T-helper 2 cell (primary cell): Measurements from ENCODE around the gene COG5.
"Not testable (repeated sequence)": the region's sequence is repeated elsewhere in the genome, so short reads cannot be mapped to it uniquely, and the experiment has no call there.

Experiments
- DNase-seq, 5 experiments: peaks; one replicate each; pipeline versions ENCODE4 v3.0.0 to v3.0.0-alpha.2; 2012 to 2022

COG5 gene

DNA sequence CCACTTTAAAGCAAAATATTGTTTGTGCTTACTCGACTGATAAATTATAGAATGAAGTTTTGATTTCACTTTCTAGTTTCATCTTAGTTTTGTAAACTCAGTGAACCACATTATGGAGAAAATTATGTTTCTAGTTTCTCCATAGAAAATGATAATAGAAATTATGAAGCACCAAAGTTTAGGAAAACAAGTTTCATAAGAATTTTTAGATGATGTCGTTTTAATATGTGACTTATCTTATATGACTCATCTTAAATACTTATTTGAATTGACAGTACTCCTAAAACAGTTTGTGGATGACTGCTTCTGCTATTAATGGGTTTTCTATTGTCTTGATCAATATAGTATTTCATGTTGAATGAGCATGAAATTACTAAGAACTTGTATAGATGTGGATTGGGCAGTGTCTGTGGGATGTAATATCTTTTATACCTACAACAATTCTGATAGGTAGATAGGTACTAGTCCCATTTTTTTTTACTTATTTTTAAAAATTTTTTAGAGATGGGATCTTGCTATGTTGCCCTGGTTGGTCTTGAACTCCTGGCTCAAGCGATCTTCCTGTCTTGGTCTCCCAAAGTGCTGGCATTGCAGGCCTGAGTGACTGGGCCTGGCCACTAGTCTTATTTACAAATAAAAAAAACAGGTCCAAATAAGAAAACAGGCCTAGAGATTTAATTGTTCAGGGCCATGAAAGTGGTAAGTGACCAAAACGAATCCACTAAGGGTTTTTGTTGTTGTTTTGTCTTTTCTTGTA lies 391.3 kb downstream of the COG5 start:
- DNase-seq: no peak

GRCh38 chr7:107171496-107171895 lies 392.2 kb downstream of the COG5 start:
- DNase-seq: no peak

DNA sequence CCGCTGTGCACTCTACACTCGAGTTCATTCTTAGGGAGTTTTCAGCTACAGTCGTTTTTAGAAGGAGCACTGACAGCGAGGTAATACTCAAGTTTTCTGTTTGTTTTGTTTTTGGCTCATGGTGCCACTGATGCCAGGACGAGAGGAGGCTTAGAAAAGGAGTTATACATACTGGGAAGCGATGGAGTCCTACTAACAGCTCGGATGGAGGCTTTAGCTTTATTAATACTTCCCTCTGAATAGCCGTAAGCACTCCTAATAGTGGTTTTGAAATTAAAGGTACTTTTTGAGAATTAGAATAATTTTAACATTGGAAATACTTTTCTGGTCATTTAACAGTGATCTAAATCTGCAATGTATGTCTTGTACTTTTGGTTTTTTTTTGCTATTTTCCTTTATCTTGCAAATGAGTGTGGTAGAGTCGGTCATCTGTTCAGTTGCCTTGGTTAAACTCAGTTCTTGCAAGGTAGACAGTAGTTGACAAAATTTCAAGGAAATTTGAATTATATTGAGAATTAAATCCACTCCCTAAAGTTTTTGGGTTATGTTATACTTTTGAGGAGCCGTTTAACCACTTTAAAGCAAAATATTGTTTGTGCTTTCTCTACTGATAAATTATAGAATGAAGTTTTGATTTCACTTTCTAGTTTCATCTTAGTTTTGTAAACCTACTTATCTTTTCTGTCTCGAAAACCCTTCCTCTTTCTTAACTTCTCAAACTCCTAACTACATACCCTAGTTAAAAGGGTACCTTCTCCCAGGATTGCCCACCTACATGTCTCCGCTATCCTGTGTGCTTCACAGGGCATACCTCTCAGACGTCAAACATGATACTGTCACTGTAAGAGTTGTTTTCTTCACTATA lies 393.4 kb downstream of the COG5 start:
- no peak for DNase-seq

DNA sequence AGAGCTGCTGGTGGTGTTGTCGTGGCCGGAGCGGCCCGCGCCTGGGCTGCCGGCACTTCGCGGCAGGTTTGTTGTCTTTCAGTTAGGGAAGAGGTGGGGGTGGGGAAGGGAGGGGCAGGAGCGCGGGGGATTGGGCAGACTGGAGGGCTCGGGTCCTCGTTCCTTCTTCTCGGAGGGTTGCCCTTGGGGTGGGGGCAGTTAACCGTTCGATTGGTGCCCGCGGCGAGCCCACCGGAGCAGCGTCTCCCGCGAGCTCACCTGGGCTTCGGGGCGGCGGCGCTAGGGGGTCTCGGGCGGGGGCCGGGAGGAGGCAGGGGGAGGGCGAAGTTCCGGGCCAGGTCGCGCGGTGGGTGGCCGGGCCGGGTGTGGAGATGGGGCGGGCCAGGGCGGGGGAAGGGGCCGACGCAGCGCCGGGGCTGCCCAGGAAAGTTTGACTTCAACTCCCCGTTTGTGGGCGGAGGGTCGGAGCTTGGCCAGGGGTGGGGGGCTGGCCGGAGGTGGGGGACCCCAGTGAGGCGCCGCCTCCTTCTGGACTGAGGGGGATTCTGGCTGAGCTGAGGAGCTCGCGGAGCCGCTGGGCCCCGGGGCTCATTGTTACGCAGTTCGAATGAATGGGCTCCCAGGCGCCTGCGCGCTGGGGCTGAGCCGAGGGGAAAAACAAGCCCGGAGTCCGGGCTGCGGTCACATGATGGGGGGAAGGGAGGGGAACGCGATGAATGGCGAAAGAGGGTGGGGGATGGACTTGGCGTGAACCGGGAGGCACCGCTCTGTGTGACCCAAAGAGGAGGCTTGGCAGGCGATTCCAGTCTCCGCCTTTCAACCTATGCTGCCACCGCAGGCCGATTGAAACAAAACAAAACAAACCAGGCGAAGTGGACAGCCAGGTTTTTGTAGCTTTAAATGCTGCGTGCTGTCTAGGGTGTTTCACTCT lies 394.3 kb downstream of the COG5 start:
- peak; percentile 69 to 88 (median 78) for DNase-seq

- peak; percentile 86 to 100 (median 98) for DNase-seq
Measured at GRCh38 chr7:107168233-107169119, 395.2 kb downstream of the COG5 start, which contains the start of gene HBP1. Gene HBP1, plus strand, starts transcription at chr7:107169003. Its CDS starts 10,891 bp downstream, at chr7:107179894.

- DNase-seq: peak in 4 of 5 experiments; percentile 32 to 87 (median 60)
Measured at GRCh38 chr7:107167483-107168232, 396.1 kb downstream of the COG5 start.

DNA sequence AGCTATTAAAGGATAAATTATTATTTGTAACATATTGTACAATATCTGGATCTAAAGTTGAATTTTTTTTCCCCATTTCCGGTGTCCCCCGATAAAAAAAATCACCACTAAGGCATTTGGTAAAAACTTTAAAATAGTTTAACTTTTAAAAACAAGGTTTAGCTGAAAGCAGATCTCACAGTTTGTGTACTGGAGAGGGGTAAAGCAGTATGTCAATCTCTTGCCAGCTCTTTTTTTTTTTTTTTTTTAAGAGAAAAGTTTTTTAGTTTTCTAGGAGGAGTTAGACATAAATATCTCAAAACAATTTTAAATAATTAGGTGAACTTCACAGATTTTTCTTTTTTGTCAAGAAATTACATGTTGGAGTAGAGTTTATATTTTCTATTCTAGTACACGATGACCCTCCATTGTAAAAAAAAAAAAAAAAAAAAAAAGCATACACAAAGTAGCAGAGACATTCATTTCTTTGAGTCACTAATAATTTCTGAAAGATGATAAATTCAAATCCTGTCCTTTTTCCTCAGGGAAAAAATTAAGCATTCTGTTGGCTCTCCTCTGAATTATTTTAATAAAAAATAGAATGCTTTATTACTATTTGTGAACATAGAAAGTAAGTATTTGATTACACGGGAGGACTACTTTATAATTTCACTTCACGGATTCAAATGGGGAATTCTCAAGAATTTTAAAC lies 396.8 kb downstream of the COG5 start:
- DNase-seq: no peak

- no peak for DNase-seq
Measured at GRCh38 chr7:107165341-107165740, 398.4 kb downstream of the COG5 start.

DNA sequence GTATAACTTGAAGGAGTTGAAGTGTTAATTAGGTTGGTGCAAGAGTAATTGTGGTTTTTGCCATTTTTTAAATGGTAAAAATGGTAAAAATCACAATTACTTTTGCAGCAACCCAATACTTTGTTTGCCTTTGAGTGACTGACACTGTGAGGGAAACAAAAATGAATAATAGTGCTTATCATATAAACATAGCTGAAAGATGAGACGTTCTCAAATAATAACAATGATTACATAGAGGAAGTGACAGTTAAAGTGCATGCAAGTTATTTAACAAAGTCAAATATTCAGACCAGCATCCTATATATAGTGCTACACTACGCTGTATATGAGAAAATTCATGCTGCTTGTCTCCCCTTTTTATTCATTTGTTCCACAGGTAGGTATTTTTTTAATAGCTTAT lies 399.6 kb downstream of the COG5 start:
- no peak for DNase-seq

DNA sequence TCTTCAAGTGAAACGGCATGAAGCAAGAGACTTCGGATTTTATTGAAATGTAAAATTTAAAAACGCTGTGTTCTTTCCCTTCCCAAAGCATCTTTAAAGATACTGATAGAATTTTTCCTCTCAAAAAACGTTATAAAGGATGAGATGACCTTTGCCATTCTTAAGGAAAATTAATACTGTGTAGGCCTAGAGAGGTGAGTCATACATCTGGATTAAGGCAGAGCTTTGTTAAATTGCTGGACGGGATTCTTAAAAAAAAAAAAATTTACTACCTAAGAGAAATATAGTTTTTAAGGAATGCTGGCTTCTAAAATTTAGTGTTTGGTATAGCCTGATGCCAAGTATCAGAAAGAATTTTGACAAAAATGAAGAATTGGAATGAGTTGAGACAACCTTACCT lies 401.2 kb downstream of the COG5 start:
- no peak for DNase-seq

DNA sequence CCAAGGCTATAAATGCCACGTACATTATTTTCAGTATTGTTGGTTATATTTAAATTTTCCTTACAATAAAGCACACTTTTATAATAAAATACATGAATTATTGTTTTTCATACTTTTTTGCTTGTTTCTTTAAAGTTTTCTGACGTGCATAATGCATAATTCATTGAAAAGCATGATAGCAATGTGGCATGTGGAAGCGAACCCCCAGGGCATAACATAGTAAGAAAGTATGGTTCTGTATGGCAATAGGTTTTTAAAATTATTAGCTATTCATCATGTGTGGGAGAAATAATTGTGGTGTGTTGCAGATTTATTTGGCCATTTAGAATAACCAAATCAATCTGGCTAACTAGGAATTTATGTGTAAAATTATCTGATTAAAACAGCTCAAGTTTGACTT lies 402.3 kb downstream of the COG5 start:
- no peak for DNase-seq

DNA sequence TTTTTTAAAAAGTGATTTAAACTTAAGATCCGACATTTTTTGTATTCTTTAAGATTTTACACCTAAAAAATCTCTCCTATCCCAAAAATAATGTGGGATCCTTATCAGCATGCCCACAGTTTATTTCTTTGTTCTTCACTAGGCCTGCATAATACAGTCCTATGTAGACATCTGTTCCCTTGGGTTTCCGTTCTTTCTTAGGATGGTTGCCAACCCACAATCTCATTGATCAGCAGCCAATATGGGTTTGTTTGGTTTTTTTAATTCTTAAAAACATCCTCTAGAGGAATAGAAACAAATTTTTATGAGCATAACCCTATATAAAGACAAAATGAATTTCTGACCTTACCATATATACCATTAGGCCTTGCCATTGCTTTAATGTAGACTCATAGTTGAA lies 403.3 kb downstream of the COG5 start:
- DNase-seq: no peak

DNA sequence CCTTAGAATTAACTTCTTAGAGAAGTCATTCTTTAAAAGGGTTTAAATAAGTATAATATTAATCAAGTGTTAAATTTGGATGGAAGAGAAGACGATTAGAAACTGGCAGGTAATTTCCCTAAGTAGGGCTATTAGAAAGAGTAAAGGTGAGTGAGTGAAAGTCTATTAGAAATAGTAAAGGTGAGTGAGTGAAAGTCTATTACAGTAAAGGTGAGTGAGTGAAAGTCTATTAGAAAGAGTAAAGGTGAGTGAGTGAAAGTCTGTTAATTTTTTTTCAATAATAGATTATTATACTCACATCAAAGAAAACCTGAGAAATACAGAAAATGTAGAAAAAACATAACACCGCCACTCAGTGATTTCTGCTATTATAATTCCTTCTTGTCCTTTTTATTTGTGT lies 405.7 kb downstream of the COG5 start:
- DNase-seq: no peak

DNA sequence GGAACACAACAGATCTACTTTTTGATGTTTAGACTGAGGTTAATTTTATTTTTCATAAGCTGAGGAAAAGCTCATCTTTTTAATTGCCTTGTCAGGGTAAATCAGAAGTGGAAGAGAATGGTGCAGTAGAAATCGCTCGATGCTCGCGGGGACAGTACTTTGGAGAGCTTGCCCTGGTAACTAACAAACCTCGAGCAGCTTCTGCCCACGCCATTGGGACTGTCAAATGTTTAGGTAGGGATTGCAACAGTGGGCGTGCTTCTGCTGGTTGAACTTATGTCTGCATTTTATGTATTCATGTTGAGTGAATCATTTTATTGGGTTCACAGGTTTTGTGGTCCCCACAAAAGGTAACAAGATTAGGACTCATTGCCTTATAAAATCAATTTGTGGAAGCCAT lies 406.6 kb downstream of the COG5 start:
- DNase-seq: no peak

GRCh38 chr7:107155726-107156125 lies 408.0 kb downstream of the COG5 start:
- not testable (repeated sequence) for DNase-seq

- DNase-seq: no peak
Measured at GRCh38 chr7:107154826-107155225, 408.9 kb downstream of the COG5 start.

DNA sequence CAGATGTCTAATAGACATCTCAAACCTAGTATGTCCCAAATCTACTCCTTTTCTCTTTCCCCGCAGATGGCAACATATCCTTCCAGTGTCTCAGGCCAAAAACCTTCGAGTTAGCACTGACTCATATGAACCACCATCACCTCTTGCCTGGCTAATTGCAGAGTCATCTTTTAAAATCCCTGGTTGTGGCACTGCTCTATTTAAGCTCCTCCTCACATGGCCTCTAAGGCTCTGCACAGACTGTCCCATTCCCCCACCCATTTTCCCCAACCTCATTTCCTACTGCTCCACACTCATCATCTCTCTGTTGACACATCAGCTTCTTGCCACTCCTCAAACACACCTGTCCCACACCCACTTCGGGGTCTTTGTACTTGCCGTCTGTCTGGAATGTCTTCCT lies 411.7 kb downstream of the COG5 start:
- DNase-seq: no peak
